HG03097 (cell line): ENCODE measurements around the gene DENND4C.
A peak's percentile ranks its signal among the peaks of the same experiment; 100 is the strongest.
"Not testable (repeated sequence)": the region's sequence is repeated elsewhere in the genome, so short reads cannot be mapped to it uniquely, and the experiment has no call there.

Source experiments
- ATAC-seq: cut with Tn5 transposase; IDR thresholded peaks from one replicate; pipeline ENCODE4 v1.9.1; 2021; ENCODE audit not compliant: unreplicated experiment, low FRiP score

DENND4C gene

GRCh38 chr9:19223724-19224123, 6.8 kb upstream of the DENND4C start:
- no peak for ATAC-seq

GRCh38 chr9:19224563-19224962, 5.9 kb upstream of the DENND4C start:
- ATAC-seq = no peak

GRCh38 chr9:19229595-19230354, 718 bp upstream of the DENND4C start:
- peak; percentile 43 for ATAC-seq

GRCh38 chr9:19231126-19231903, 822 bp downstream of the DENND4C start:
- peak; percentile 13 for ATAC-seq

GRCh38 chr9:19231904-19232822, 1.7 kb downstream of the DENND4C start:
- no peak for ATAC-seq

- no peak for ATAC-seq
Observed at GRCh38 chr9:19232823-19233194, 2.3 kb downstream of the DENND4C start.

- ATAC-seq = no peak
Observed at GRCh38 chr9:19233344-19233743, 2.9 kb downstream of the DENND4C start.

GRCh38 chr9:19239955-19240354, 9.5 kb downstream of the DENND4C start:
- ATAC-seq = no peak

GRCh38 chr9:19241728-19242127, 11.2 kb downstream of the DENND4C start:
- no peak for ATAC-seq

GRCh38 chr9:19243366-19244033, 13.0 kb downstream of the DENND4C start:
- ATAC-seq = no peak

- ATAC-seq = no peak
Observed at GRCh38 chr9:19246891-19247290, 16.4 kb downstream of the DENND4C start.

GRCh38 chr9:19247420-19247819, 16.9 kb downstream of the DENND4C start:
- no peak for ATAC-seq

GRCh38 chr9:19250346-19250745, 19.9 kb downstream of the DENND4C start:
- ATAC-seq = not testable (repeated sequence)

GRCh38 chr9:19251203-19251602, 20.7 kb downstream of the DENND4C start:
- ATAC-seq = not testable (repeated sequence)

- ATAC-seq = not testable (repeated sequence)
Observed at GRCh38 chr9:19251622-19252021, 21.1 kb downstream of the DENND4C start.

- ATAC-seq = no peak
Observed at GRCh38 chr9:19252174-19252884, 21.8 kb downstream of the DENND4C start.

GRCh38 chr9:19252885-19253219, 22.4 kb downstream of the DENND4C start:
- no peak for ATAC-seq

GRCh38 chr9:19255112-19255511, 24.6 kb downstream of the DENND4C start:
- no peak for ATAC-seq

GRCh38 chr9:19255821-19256220, 25.3 kb downstream of the DENND4C start:
- no peak for ATAC-seq
